GM23248 (cell line): ENCODE data around the gene IGSF3.
"Not testable (repeated sequence)": the region's sequence is repeated elsewhere in the genome, so short reads cannot be mapped to it uniquely, and the experiment has no call there.

Experiments used
- EZH2 ChIP-seq: fragments of 200-600 bp; sonication (generic); IDR thresholded peaks from 2 replicates; pipeline ENCODE4 v1.6.1; 2018; ENCODE audit warnings: antibody characterized with exemption, mild to moderate bottlenecking; ENCODE audit not compliant: insufficient read depth, poor library complexity, severe bottlenecking
- EZH2phosphoT487 ChIP-seq: fragments of 200-600 bp; sonication (generic); IDR thresholded peaks from 2 replicates; pipeline ENCODE4 v1.6.1; 2018; ENCODE audit warnings: antibody characterized with exemption, moderate library complexity, mild to moderate bottlenecking, low read depth; ENCODE audit not compliant: insufficient read depth

GRCh38 chr1:116637583-116637982 lies 29.9 kb downstream of the IGSF3 start:
- TF ChIP-seq EZH2, EZH2phosphoT487: not testable (repeated sequence)
